Activated CD8-positive, alpha-beta memory T cell treated with anti-CD3 and anti-CD28 coated beads, Interleukin-2, amount 50 U/mL, for 24 hours (primary cell): ENCODE data around the gene ZDHHC5.

Experiments used
- DNase-seq: peaks from one replicate; pipeline ENCODE4 v3.0.0-alpha.2; 2020; ENCODE audit errors: extremely low read depth

ZDHHC5 gene

GRCh38 chr11:57729479-57729878, 61.6 kb downstream of the ZDHHC5 start:
- no peak for DNase-seq

GRCh38 chr11:57732661-57733060, 64.7 kb downstream of the ZDHHC5 start:
- DNase-seq = no peak

GRCh38 chr11:57735619-57736298, 67.8 kb downstream of the ZDHHC5 start:
- no peak for DNase-seq

- DNase-seq = peak; percentile 92
These were observed 73.5 kb downstream of the ZDHHC5 start, which contains the start of gene SELENOH for GRCh38 chr11:57741132-57742086. TSS of gene SELENOH (plus strand) at chr11:57741491. CDS start at chr11:57741596, 105 bp downstream.

GRCh38 chr11:57742087-57742452, 74.2 kb downstream of the ZDHHC5 start:
- DNase-seq = no peak

GRCh38 chr11:57744357-57744756, 76.4 kb downstream of the ZDHHC5 start:
- no peak for DNase-seq

- no peak for DNase-seq
These were observed 77.3 kb downstream of the ZDHHC5 start for GRCh38 chr11:57745206-57745605.

- no peak for DNase-seq
These were observed 79.0 kb downstream of the ZDHHC5 start for GRCh38 chr11:57746920-57747319.
